HFF-Myc (cell line): Measurements from ENCODE around the gene NBPF8.
"Not testable (repeated sequence)": the region's sequence is repeated elsewhere in the genome, so short reads cannot be mapped to it uniquely, and the experiment has no call there.

Experiments used
- DNase-seq: peaks from one replicate; pipeline ENCODE4 v3.0.0-alpha.2; 2011; ENCODE audit warnings: low read depth; ENCODE audit errors: extremely low read depth
- H3K4me3 ChIP-seq: replicated peaks from 2 replicates; pipeline ENCODE4 v1.5.1; 2011; ENCODE audit warnings: low read depth, mild to moderate bottlenecking, control low read depth, low read length
- TF ChIP-seq, protein P1 (sequence below): IDR thresholded peaks from 2 replicates; pipeline ENCODE4 v1.5.1; 2012; ENCODE audit warnings: mild to moderate bottlenecking, low read depth, low read length, control low read depth; ENCODE audit errors: missing control alignments

Gene NBPF8, protein sequence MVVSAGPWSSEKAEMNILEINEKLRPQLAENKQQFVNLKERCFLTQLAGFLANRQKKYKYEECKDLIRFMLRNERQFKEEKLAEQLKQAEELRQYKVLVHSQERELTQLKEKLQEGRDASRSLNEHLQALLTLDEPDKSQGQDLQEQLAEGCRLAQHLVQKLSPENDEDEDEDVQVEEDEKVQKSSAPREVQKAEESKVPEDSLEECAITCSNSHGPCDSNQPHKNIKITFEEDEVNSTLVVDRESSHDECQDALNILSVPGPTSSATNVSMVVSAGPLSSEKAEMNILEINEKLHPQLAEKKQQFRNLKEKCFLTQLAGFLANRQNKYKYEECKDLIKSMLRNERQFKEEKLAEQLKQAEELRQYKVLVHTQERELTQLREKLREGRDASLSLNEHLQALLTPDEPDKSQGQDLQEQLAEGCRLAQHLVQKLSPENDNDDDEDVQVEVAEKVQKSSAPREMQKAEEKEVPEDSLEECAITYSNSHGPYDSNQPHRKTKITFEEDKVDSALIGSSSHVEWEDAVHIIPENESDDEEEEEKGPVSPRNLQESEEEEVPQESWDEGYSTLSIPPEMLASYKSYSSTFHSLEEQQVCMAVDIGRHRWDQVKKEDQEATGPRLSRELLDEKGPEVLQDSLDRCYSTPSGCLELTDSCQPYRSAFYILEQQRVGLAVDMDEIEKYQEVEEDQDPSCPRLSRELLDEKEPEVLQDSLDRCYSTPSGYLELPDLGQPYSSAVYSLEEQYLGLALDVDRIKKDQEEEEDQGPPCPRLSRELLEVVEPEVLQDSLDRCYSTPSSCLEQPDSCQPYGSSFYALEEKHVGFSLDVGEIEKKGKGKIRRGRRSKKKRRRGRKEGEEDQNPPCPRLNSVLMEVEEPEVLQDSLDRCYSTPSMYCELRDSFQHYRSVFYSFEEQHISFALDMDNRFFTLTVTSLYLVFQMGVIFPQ

DNA sequence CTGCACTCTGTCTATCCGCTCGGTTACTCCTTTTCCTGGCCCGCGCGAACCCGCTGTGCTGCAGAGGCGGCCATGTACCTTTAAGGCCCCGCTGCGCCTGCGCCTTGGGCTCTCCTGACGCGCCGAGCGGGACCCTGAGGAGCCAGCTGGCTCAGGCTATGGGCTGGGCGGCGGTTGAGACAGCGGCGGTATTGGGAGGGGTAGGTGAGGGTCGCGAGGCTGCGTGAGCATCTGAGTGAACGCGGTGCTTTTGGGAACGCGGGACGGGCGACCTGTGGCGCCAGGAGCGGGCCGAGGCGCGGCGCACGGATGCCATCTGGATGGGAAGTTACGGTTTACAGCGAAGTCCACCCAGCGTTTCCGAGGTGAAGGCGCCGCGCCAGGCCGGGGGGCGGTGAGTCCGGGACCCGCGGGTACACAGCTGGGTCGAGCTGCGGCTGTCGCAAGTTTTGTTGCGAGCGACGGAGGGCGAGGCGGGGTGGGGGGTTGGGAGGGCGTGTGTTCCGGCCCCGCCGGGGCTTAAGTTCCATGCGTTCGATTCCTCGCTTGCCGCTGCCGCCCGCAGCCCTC lies at the start of gene NBPF8:
Gene NBPF8 (plus strand): TSS at position 125 of the 570 bp plus-strand sequence. CDS start 21,488 bp downstream, outside the sequence.
- not testable (repeated sequence) for DNase-seq
- peak within 1 kb of the TSS; percentile 54 for H3K4me3 ChIP-seq

DNA sequence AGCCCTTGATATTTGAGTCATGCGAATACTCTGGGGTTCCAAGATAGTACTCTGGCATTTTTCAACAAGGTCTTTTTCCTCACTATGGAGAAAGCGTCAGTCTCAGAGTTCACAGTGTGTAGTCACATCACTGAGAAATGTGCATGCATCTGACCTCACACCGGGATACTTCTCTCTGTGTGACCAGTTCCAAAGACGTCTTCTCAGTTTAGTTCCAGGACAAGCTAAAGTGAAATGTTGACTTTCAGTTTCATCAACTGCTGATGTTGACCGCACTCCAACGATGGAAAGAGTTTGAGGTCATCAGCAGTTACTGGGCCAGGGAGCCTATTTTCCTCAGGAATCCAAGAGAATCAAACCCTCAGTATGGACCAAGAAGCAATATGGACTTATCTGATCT lies 47.1 kb upstream of the NBPF8 start:
- not testable (repeated sequence) for H3K4me3 ChIP-seq, DNase-seq

DNA sequence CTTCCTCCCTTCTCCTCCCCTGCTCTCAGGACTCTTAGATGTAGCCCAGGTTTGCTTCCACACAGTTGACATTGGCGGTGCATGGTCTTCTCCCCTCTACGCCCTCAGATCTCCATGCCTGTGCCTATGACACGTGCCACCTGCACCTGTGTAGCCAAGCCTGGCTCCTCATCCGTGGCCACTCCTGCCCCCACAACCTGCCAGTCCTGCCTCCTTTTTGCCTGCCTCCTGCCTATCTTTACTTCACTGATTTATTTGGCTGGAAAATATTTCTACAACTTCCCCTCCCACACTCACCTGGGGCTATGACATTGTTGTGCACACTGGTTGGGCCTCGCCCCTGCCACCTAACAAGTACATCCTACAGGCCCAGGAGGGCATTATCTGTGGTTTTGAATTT lies 28.2 kb upstream of the NBPF8 start:
- not testable (repeated sequence) for H3K4me3 ChIP-seq, DNase-seq

DNA sequence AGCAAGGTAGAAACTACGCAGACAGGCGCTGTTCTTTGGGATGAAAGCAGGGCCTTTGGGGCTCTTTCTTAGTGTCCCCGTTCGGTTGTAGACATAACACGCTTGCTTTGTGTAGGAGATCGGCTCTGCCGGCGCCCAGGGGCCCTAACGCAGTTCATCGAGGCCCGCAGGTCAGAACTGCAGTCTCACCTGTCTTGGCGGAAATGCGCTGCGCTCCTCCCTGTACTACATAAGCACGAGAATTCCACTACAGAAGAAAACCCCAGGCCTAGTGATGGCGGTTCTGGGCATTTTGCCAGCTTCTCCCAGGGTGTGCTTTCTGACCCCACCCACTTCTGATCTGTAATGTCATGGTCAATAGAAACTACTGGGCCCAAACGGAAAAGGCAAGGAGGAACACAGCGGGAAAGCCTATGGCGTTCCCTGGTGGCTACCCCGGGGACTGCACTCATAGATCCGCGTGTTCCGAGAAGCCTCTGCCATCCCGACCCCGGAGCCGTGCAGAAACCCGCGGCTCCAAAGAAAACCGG lies 26.2 kb upstream of the NBPF8 start:
- H3K4me3 ChIP-seq, result not testable (repeated sequence)
- TF ChIP-seq, protein P1, sequence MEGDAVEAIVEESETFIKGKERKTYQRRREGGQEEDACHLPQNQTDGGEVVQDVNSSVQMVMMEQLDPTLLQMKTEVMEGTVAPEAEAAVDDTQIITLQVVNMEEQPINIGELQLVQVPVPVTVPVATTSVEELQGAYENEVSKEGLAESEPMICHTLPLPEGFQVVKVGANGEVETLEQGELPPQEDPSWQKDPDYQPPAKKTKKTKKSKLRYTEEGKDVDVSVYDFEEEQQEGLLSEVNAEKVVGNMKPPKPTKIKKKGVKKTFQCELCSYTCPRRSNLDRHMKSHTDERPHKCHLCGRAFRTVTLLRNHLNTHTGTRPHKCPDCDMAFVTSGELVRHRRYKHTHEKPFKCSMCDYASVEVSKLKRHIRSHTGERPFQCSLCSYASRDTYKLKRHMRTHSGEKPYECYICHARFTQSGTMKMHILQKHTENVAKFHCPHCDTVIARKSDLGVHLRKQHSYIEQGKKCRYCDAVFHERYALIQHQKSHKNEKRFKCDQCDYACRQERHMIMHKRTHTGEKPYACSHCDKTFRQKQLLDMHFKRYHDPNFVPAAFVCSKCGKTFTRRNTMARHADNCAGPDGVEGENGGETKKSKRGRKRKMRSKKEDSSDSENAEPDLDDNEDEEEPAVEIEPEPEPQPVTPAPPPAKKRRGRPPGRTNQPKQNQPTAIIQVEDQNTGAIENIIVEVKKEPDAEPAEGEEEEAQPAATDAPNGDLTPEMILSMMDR, result peak; percentile 8
- peak; percentile 56 for DNase-seq

GRCh38 chr1:120391365-120391764 lies 23.5 kb upstream of the NBPF8 start:
- not testable (repeated sequence) for DNase-seq, H3K4me3 ChIP-seq

- not testable (repeated sequence) for H3K4me3 ChIP-seq, DNase-seq
Measured at GRCh38 chr1:120393316-120394232, 21.3 kb upstream of the NBPF8 start.

- not testable (repeated sequence) for H3K4me3 ChIP-seq, DNase-seq
Measured at GRCh38 chr1:120405348-120405747, 9.5 kb upstream of the NBPF8 start.

DNA sequence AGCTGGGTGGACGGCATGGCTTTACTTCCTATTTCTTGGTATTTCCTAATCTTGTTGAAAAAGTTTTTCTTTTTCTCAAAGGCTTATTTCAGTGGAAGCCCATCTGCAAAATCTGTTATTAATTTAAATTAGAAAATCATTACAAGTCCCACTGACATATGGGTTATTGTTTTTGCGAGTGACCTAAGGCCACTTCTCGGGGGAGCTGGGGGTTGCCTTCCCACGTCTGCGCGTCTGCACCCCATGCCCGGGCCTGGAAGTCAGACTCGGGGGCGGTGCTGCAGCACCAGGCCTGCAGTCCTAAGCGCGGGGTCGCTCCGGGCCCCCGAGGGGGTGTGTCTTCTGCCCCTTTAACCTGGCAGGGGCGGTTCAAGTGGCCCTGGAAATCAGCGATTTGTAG lies 384 bp upstream of the NBPF8 start:
- not testable (repeated sequence) for DNase-seq
- peak overlapping the region; percentile 54 for H3K4me3 ChIP-seq

GRCh38 chr1:120415492-120415961 lies 692 bp downstream of the NBPF8 start:
- DNase-seq, result peak; percentile 10
- H3K4me3 ChIP-seq, result peak overlapping the region; percentile 54

GRCh38 chr1:120425063-120425462 lies 10.2 kb downstream of the NBPF8 start:
- not testable (repeated sequence) for DNase-seq

GRCh38 chr1:120431626-120432025 lies 16.8 kb downstream of the NBPF8 start:
- not testable (repeated sequence) for DNase-seq, H3K4me3 ChIP-seq

More at GRCh38 chr1:120425063-120425462, 10.2 kb downstream of the NBPF8 start:
- H3K4me3 ChIP-seq, result not testable (repeated sequence)

- H3K4me3 ChIP-seq, DNase-seq: not testable (repeated sequence)
Measured at GRCh38 chr1:120433831-120434230, 19.0 kb downstream of the NBPF8 start.

- DNase-seq, H3K4me3 ChIP-seq: not testable (repeated sequence)
Measured at GRCh38 chr1:120449124-120449523, 34.3 kb downstream of the NBPF8 start.
